Naive B cell (primary cell): ENCODE data around the gene USP43. TPM values are rescaled to one million over a fixed set of nuclear protein-coding genes. Genes with fewer than 3 reads are reported as not detected.
"Not testable (repeated sequence)": the region's sequence is repeated elsewhere in the genome, so short reads cannot be mapped to it uniquely, and the experiment has no call there.

Source experiments
- ATAC-seq, 2 donors: fragments of 150-1000 bp; cut with Tn5 transposase; 2 replicates each; pipeline ENCODE4 v1.10.0; 2021; ENCODE audit warnings: low read depth in 2 of 2, mild to moderate bottlenecking in 2 of 2, moderate library complexity in 2 of 2
- DNase-seq: peaks from one replicate; pipeline ENCODE4 v3.0.0; 2022
- H3K27ac Mint-ChIP-seq, 6 donors: one replicate each; pipeline ENCODE4 v1.8.0; 2020 to 2022; ENCODE audit warnings: mild to moderate bottlenecking in 6 of 6, mixed read lengths in 6 of 6, moderate library complexity in 5 of 6, inconsistent platforms in 2 of 6
- H3K27me3 Mint-ChIP-seq, 3 donors: one replicate each; pipeline ENCODE4 v1.8.0; 2021 to 2022; ENCODE audit warnings: mixed read lengths in 3 of 3, mild to moderate bottlenecking in 1 of 3
- H3K36me3 Mint-ChIP-seq, 2 donors: one replicate each; pipeline ENCODE4 v1.8.0; 2020 to 2022; ENCODE audit warnings: mixed read lengths in 2 of 2, inconsistent platforms in 1 of 2, mild to moderate bottlenecking in 1 of 2
- H3K4me1 Mint-ChIP-seq, 3 donors: one replicate each; pipeline ENCODE4 v1.8.0; 2020 to 2022; ENCODE audit warnings: mixed read lengths in 3 of 3, inconsistent platforms in 1 of 3, mild to moderate bottlenecking in 1 of 3, moderate library complexity in 1 of 3
- H3K4me3 Mint-ChIP-seq, 8 donors: one replicate each; pipeline ENCODE4 v1.8.0; 2020 to 2022; ENCODE audit warnings: mild to moderate bottlenecking in 8 of 8, mixed read lengths in 8 of 8, moderate library complexity in 8 of 8, inconsistent platforms in 2 of 8
- H3K9me3 Mint-ChIP-seq, 7 donors: one replicate each; pipeline ENCODE4 v1.8.0; 2020 to 2022; ENCODE audit warnings: mixed read lengths in 7 of 7, mild to moderate bottlenecking in 5 of 7, inconsistent platforms in 2 of 7, moderate library complexity in 1 of 7
- polyA plus RNA-seq, 6 donors: library from polyadenylated mRNA; unstranded; fragments of 300-500 nt; fragmentation: Illumina TruSeq; gene quantifications; one replicate each; pipeline ENCODE4 v1.2.3, GENCODE V29; 2021; ENCODE audit warnings: low read depth in 6 of 6

Gene USP43, protein sequence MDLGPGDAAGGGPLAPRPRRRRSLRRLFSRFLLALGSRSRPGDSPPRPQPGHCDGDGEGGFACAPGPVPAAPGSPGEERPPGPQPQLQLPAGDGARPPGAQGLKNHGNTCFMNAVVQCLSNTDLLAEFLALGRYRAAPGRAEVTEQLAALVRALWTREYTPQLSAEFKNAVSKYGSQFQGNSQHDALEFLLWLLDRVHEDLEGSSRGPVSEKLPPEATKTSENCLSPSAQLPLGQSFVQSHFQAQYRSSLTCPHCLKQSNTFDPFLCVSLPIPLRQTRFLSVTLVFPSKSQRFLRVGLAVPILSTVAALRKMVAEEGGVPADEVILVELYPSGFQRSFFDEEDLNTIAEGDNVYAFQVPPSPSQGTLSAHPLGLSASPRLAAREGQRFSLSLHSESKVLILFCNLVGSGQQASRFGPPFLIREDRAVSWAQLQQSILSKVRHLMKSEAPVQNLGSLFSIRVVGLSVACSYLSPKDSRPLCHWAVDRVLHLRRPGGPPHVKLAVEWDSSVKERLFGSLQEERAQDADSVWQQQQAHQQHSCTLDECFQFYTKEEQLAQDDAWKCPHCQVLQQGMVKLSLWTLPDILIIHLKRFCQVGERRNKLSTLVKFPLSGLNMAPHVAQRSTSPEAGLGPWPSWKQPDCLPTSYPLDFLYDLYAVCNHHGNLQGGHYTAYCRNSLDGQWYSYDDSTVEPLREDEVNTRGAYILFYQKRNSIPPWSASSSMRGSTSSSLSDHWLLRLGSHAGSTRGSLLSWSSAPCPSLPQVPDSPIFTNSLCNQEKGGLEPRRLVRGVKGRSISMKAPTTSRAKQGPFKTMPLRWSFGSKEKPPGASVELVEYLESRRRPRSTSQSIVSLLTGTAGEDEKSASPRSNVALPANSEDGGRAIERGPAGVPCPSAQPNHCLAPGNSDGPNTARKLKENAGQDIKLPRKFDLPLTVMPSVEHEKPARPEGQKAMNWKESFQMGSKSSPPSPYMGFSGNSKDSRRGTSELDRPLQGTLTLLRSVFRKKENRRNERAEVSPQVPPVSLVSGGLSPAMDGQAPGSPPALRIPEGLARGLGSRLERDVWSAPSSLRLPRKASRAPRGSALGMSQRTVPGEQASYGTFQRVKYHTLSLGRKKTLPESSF
- not detected for polyA plus RNA-seq

GRCh38 chr17:9644910-9645751, at the start of gene USP43:
TSS of gene USP43 (plus strand) at chr17:9645517. CDS start at chr17:9645633, 116 bp downstream.
- Mint-ChIP-seq H3K4me1 (peaks cover 13 to 26% (median 25%) of the 10 kb centered on the region in 3 donors), H3K27ac (peak within 1 kb of the TSS in 1 of 6 donors; percentile 37), H3K36me3 (no peaks in the 10 kb centered on the region), H3K27me3 (peaks cover 34 to 41% (median 36%) of the 10 kb centered on the region in 3 donors), H3K9me3 (no peaks in the 10 kb centered on the region), H3K4me3 (peak within 1 kb of the TSS; percentile 78 to 92 (median 87))
- ATAC-seq, result peak; percentile 52 to 66
- DNase-seq, result peak; percentile 8

- not testable (repeated sequence) for H3K9me3 Mint-ChIP-seq, DNase-seq, H3K4me1 Mint-ChIP-seq, H3K4me3 Mint-ChIP-seq, H3K36me3 Mint-ChIP-seq, ATAC-seq
- peaks cover 13 to 22% (median 16%) of the 10 kb centered on the region in 3 donors for H3K27me3 Mint-ChIP-seq
- H3K27ac Mint-ChIP-seq, result peak overlapping the region in 1 of 6 donors; percentile 88
Observed at GRCh38 chr17:9597638-9598037, 47.7 kb upstream of the USP43 start.

- H3K27me3 Mint-ChIP-seq, result peaks cover 14 to 22% (median 16%) of the 10 kb centered on the region in 3 donors
- H3K27ac Mint-ChIP-seq, result no peak overlapping the region
- H3K9me3 Mint-ChIP-seq, result peaks cover 0 to 5% (median 0%) of the 10 kb centered on the region in 7 donors
- ATAC-seq, result no peak
- H3K36me3 Mint-ChIP-seq, result no peaks in the 10 kb centered on the region
- no peaks in the 10 kb centered on the region for H3K4me1 Mint-ChIP-seq
- H3K4me3 Mint-ChIP-seq, result no peak overlapping the region
- no peak for DNase-seq
Observed at GRCh38 chr17:9598661-9599060, 46.7 kb upstream of the USP43 start.

- not testable (repeated sequence) for ATAC-seq, H3K36me3 Mint-ChIP-seq, H3K27ac Mint-ChIP-seq, DNase-seq, H3K9me3 Mint-ChIP-seq, H3K4me1 Mint-ChIP-seq, H3K4me3 Mint-ChIP-seq
- peaks cover 0 to 13% (median 0%) of the 10 kb centered on the region in 3 donors for H3K27me3 Mint-ChIP-seq
Observed at GRCh38 chr17:9604583-9604982, 40.7 kb upstream of the USP43 start.

- DNase-seq, result no peak
- H3K27ac Mint-ChIP-seq, result no peak overlapping the region
- peaks cover 0 to 13% (median 4%) of the 10 kb centered on the region in 3 donors for H3K27me3 Mint-ChIP-seq
- H3K36me3 Mint-ChIP-seq, result no peaks in the 10 kb centered on the region
- no peaks in the 10 kb centered on the region for H3K4me1 Mint-ChIP-seq
- H3K9me3 Mint-ChIP-seq, result peaks cover 0 to 6% (median 4%) of the 10 kb centered on the region in 7 donors
- ATAC-seq, result no peak
- H3K4me3 Mint-ChIP-seq, result no peak overlapping the region
Observed at GRCh38 chr17:9606453-9606852, 38.9 kb upstream of the USP43 start.

- H3K27me3 Mint-ChIP-seq, result peaks cover 0 to 12% (median 4%) of the 10 kb centered on the region in 3 donors
- H3K4me3 Mint-ChIP-seq, H3K9me3 Mint-ChIP-seq, ATAC-seq, H3K27ac Mint-ChIP-seq, H3K36me3 Mint-ChIP-seq, DNase-seq, H3K4me1 Mint-ChIP-seq: not testable (repeated sequence)
Observed at GRCh38 chr17:9607058-9607457, 38.3 kb upstream of the USP43 start.

GRCh38 chr17:9611557-9611956, 33.8 kb upstream of the USP43 start:
- ATAC-seq, result no peak
- DNase-seq, result no peak
- Mint-ChIP-seq H3K27me3 (peaks cover 0 to 5% (median 4%) of the 10 kb centered on the region in 3 donors), H3K4me1 (no peaks in the 10 kb centered on the region), H3K36me3 (no peaks in the 10 kb centered on the region), H3K9me3 (peaks cover 0 to 4% (median 2%) of the 10 kb centered on the region in 7 donors), H3K27ac (no peak overlapping the region), H3K4me3 (no peak overlapping the region)

- Mint-ChIP-seq H3K27ac (no peak overlapping the region), H3K4me3 (no peak overlapping the region), H3K27me3 (peaks cover 0 to 5% (median 4%) of the 10 kb centered on the region in 3 donors), H3K4me1 (no peaks in the 10 kb centered on the region), H3K36me3 (no peaks in the 10 kb centered on the region), H3K9me3 (peaks cover 0 to 4% (median 2%) of the 10 kb centered on the region in 7 donors)
- DNase-seq (no peak), ATAC-seq (no peak)
Observed at GRCh38 chr17:9612006-9612405, 33.3 kb upstream of the USP43 start.

GRCh38 chr17:9615486-9615885, 29.8 kb upstream of the USP43 start:
- Mint-ChIP-seq H3K4me1 (no peaks in the 10 kb centered on the region), H3K27me3 (peaks cover 0 to 4% (median 0%) of the 10 kb centered on the region in 3 donors), H3K27ac (no peak overlapping the region), H3K4me3 (no peak overlapping the region), H3K36me3 (no peaks in the 10 kb centered on the region), H3K9me3 (peaks cover 0 to 2% (median 0%) of the 10 kb centered on the region in 7 donors)
- no peak for ATAC-seq
- DNase-seq, result no peak

DNA sequence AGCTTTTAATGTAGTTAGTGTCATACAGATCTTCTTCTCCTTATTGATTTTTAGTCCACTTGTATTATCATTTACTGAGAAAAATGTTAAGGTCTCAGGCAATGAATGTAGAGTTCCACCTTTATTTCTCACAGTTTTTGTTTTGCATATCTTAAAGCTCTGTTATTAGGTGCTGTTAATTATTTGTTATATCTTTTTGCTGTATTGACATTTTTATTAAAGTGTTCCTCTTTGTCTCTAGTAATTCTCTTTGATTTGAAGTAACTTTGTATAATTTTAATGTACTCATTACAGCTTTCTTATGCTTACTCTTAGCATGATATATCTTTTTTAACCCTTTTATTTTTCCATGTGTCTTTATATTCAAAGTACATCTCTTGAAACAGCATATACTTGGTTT, 22.4 kb upstream of the USP43 start:
- DNase-seq (no peak), ATAC-seq (no peak)
- Mint-ChIP-seq H3K9me3 (peaks cover 14 to 43% (median 33%) of the 10 kb centered on the region in 7 donors), H3K27me3 (peaks cover 0 to 8% (median 7%) of the 10 kb centered on the region in 3 donors), H3K4me1 (no peaks in the 10 kb centered on the region), H3K4me3 (no peak overlapping the region), H3K27ac (peak overlapping the region in 1 of 6 donors; percentile 31), H3K36me3 (peaks cover 0 to 13% of the 10 kb centered on the region in 2 donors)

- Mint-ChIP-seq H3K4me1 (no peaks in the 10 kb centered on the region), H3K4me3 (peak overlapping the region in 1 of 8 donors; percentile 9), H3K27ac (no peak overlapping the region), H3K36me3 (peaks cover 0 to 13% of the 10 kb centered on the region in 2 donors), H3K27me3 (peaks cover 8 to 34% (median 32%) of the 10 kb centered on the region in 3 donors), H3K9me3 (peaks cover 9 to 28% (median 19%) of the 10 kb centered on the region in 7 donors)
- DNase-seq (no peak), ATAC-seq (no peak)
Observed at GRCh38 chr17:9628509-9628908, 16.8 kb upstream of the USP43 start.

DNA sequence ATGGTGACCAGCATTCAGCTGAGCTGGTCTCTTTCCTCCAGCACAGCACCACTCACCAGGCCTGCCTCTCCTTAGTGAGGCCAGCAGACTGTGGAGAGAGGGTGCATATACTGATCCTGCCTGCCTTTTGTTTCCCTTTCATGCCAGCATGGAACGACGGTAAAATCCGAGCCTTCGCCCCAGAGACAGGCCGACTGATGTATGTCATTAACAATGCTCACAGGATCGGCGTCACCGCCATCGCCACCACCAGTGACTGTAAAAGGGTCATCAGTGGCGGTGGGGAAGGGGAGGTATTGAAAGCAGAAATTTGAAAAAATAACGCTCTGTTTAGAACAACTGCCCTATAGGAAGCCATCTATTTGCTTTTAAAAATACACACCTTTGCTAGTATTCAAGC, 12.6 kb upstream of the USP43 start:
- ATAC-seq, result no peak
- Mint-ChIP-seq H3K27me3 (peaks cover 17 to 39% (median 34%) of the 10 kb centered on the region in 3 donors), H3K4me3 (no peak overlapping the region), H3K36me3 (no peaks in the 10 kb centered on the region), H3K27ac (no peak overlapping the region), H3K9me3 (peaks cover 0 to 6% (median 0%) of the 10 kb centered on the region in 7 donors), H3K4me1 (no peaks in the 10 kb centered on the region)
- no peak for DNase-seq
